ENCODE data around the gene B9D1. TPM values are rescaled to one million over a fixed set of nuclear protein-coding genes. Genes with fewer than 3 reads are reported as not detected.

Gene B9D1
- total RNA-seq, 1 donor from 2014 or later = 13.6 TPM

DNA sequence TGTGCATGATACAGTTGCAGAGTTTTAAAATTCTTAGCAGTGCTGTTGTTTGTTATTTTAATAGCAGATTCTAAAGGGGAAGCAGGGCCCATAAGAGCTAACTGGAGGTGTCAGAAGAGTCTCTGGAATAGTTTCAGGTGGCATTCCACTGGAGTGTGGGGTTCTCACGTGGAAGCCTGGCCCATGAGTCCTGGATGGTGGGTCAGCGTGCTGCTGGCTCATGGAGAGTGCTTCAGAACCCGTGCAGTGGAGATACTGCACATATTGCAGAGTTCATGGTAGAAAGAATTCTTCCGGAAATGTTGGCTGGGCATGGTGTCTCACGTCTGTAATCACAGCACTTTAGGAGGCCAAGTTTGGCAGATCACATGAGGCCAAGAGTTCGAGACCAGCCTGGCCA, 43.9 kb downstream of the B9D1 start:
- no peak for DNase-seq

DNA sequence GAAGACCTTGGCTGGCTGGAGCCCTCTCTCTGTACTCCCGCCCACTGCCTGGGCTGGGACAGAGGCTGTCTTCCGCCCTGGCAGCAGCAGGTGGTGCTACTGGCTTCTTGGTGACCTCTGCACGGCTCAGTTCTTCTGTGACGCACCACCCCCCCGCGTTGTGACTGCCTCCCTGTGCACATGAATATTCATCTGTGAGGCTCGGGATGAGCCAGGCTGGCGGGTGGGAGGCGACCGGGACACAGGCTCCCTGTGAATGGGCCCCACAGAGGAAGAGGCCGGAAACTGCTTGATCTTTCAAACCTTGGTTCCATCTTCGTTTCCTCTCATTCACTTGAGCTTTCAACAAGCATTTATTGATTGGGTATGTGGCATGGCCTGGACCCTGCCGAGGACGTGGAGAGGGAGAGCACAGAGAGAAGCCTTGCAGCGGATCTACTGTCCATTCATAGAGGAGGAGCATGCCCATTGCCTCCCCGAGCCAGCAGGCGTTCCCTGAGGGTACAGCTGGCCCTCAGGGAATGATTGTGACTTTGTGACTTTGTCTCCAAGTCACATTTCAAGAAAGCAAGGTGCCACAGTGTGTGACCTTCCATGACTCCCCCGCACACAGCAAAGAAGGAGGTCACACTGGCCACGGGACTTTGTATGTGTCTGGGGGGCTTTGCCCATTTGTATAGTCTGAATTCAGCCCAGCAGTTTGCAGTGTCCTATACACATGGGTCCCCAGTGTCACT, 45.0 kb downstream of the B9D1 start:
- peak; percentile 88 for DNase-seq

DNA sequence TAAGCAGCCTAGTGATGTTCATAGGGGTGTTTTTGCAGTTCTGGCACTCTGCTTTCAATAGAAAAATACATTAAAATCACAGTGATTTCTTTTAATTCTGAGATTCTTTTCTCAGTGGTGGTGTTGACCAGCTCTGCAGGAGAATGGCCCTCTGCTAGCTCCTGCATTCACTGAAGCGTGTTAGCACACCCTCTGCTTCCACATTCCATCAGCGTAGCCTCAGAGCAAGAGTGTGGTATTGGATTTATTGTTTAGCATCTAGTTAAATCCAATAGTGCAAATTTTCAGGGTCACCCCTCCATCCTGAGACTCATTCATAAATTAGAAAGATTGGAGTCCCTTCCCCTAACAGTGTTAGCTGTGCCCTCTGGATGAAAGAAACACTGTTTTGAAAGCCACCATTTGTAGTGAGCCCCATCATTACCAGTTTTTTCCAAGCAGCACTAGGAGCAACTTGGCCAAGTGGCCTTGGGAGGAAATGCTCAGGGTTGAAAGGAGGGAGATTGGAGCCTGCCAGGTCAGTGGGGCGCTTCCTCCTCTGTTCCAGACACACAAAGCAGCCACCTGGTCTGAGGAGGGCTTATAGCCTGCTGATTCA, 45.7 kb downstream of the B9D1 start:
- no peak for DNase-seq

DNA sequence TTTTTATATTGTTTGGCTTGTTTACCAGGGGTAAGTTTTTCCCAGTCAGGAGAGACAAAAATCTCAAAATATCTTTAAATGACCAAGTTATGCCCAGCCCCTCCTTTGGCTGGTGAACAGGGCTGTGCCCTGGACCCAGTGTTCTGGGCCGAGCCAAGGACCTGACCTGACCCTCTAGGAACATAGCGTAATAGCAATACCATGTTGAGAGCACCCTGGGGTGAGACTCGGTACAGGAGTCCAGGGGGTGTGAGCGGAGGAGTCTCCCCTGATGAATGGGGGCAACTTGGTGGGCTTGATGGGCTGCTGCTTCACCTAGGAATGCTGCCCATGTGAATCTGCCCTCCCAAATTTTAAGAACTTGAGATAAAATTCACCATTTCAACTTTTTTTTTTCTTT, 47.4 kb downstream of the B9D1 start:
- no peak for DNase-seq

DNA sequence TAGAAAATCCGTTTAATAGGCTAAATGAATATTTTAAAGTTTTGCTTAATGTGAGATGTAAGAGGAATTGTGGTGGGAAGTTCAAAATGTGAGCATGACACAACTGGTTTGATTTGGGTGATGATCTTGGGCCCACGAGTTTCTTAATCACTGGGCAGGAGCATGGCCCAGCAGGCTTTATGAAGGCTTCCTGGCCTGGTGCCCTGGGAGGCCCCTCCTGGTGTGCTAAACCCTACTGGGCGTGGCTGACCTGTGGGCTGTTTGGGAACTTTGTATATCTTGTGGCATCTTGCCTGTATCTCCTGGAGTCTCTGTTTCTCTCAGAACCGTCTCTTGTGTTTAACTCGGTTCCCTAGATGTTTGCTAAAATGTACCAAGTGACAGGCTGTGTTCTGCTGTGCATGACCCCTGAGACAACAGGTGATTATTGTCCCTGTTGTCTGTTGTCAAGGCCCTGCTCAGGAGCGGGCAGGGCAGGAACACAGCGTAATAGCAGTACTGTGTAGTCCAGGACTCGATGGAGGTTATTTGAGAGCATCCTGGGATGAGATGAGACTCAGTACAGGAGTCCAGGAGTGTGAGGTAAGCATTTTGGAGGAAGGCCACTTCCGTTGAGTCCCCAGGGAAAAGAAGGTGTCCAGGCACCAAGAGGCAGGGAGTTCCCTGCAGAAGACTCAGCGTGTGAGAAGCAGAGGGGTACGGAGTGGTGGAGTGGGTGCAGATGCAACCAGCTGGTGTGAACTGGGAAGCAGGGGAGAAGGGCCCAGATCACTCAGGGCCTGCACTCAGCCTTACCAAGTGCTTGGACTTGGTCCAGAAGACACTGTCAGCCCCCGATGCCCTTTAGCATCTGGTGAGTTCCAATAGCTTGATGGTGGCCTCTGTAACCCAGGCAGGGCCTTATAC, 48.5 kb downstream of the B9D1 start:
- no peak for DNase-seq

DNA sequence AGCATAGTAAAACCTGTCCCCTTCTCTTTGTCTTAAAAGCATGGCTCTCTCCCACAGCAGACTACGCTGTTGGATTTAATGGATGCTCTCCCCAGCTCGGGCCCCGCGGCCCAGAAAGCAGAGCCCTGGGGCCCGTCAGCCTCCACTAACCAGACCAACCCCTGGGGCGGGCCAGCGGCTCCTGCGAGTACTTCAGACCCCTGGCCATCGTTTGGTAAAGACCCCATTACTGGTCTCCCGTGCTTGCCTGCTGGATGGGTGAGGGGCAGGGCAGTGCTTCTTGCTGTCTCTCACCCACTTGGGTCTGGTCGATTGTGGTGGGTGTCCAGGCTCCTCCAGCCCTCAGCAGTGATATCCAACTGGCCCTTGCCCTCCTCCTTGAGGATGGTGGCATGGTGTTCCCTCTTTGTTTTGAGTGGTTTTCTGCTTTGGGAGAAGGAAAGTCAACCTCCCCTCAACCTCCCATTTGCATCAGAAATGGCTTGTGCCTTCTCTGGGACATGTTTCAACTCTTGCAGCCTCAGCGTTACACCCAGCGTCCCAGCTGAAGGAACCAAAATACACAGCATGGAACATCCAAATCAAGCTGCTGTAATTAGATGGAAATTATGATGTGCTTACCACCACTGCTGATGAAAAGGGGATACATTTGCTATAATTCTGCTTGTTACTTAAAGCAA, 49.3 kb downstream of the B9D1 start:
- DNase-seq = no peak

DNA sequence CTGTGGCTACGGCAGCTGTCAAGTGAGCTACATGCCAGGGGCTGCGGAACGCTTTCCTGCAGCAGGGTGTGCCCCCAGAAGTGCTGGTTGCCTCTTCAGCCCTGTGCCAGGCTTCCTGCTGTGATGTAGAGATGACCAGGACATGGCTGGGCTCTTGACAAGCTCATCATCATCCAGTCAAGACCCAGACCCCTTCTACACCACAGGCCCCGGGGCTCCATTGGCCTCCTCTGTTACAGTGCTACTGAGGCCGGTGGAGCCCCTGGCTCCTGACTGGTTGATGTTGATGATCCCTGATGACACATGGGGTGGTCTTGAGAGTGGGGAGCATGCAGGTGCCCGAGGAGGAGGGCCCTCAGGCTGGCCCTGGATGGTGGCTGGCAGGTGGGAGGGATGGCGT, 50.1 kb downstream of the B9D1 start:
- DNase-seq = no peak

DNA sequence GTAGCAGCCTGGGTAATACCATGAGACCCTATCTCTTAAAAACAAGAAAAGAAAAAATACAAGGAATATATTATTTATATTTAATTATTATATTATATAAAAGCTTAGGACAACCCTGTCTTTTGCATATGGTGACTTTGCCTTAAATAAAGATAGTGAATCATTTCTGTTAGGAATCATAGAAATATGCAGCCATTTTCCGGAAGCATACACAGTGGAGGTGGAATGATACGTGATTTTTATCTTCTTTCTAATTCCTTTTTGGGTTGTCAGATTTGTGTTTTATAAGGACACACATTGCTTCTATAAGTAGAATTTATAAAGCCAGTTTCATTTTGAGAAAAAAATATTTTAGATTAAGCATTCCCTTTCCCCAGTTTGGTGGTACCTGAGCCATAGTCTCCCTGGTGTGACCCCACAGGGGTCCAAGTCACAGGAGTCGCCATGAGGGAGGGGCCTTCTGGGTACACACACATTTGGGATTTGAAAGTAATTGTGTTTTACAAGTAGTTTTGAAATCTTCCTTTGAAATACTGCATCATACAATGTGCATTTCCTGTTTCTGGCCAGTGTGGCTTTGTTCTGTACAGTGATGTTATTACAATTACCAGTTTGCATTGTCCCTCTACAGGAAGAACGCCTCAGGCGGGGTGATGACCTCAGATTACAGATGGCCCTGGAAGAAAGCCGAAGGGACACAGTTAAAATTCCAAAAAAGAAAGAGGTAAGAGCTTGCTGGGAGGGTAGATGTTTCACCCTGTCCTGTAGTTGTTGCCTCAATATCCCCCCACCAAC, 50.9 kb downstream of the B9D1 start:
- no peak for DNase-seq

DNA sequence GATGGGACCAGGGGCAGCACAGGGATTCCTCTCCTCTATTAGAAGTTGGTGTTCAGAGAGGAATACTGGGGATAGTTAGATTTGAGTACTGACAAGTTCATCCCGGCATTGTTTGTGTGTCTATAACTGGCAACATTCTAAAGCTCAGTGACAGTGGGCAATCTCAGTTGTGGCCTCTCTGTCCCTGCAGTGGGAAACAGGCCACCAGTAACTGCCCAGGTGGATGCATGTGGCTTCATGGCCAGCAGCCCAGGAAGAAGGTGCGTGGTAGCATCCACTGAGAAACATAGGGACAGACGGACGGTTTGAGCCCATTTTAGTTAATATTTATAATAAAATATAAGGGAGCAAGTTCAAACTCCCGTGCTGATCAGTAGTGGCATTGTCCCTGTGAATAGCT, 51.5 kb downstream of the B9D1 start:
- no peak for DNase-seq

DNA sequence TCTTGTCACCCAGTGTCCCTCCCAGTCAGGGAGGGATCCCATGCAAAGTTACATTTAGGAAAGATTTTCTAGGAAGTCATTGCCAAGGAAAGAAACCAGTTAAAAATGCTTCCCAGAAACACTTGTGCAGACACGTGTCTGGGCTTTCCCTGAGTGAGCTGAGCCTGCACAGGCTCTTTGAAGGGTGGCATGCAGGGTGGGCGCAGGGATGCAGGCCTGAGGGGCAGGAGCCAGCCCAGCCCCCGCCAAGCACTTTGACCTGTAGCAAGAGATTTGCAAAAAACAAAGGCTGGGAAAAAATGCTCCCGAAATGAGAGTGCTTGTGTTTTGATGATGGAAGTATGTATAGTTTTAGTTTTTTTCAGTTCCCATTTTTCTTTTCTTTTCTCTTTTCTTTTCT, 52.4 kb downstream of the B9D1 start:
- DNase-seq = no peak

DNA sequence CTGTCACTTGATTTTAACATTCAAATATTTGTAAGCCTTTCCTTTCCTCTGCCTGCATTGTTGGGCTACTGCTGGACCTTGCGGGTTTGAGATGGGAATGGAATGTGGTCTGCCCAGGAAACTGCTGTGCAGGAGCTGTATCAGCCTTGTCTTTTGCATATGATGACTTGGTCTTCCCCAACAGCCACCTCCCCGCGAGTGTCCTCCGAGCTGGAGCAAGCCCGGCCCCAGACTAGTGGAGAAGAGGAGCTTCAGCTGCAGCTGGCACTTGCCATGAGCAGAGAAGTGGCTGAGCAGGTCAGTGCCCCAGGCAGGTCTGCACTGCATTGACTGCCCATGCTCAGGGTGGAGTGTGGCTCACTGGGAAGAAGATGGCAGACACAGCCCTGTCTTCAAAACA, 52.8 kb downstream of the B9D1 start:
- DNase-seq = no peak

DNA sequence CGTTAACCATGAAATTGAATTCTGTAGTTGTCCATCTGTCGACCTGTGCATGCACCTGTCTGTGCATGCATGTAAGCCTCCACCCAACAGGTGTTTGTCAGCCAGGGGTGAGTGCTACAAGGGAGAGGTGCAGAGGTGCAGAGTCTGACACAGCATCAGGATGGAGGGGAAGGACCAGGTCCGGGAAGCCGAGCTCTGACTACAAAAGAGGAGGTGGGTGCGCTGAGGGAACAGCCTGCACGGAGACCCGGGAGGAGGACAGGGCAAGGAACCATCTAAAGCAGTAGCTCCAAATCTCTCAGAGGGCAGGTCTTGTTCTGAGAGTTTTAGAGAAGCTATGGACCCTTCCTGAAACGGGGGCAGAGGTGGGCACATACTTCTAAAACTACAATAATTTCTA, 54.1 kb downstream of the B9D1 start:
- no peak for DNase-seq

DNA sequence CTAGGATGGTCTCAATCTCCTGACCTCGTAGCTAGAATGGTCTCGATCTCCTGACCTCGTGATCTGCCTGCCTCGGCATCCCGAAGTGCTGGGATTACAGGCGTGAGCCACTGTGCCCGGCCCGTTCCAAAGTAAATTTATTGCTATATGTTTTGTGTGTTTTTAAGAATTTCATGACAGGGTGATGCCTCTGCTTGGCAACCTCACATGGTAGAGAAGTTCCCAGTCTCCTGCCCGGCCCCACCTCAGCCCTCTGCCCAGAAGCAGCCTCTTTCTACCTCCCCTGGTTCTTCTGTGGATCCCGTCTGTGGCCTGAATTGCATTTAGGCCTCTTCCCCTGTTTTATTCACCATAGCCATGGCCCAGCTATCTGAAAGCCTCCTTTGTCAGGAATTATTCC, 55.0 kb downstream of the B9D1 start:
- DNase-seq = no peak

DNA sequence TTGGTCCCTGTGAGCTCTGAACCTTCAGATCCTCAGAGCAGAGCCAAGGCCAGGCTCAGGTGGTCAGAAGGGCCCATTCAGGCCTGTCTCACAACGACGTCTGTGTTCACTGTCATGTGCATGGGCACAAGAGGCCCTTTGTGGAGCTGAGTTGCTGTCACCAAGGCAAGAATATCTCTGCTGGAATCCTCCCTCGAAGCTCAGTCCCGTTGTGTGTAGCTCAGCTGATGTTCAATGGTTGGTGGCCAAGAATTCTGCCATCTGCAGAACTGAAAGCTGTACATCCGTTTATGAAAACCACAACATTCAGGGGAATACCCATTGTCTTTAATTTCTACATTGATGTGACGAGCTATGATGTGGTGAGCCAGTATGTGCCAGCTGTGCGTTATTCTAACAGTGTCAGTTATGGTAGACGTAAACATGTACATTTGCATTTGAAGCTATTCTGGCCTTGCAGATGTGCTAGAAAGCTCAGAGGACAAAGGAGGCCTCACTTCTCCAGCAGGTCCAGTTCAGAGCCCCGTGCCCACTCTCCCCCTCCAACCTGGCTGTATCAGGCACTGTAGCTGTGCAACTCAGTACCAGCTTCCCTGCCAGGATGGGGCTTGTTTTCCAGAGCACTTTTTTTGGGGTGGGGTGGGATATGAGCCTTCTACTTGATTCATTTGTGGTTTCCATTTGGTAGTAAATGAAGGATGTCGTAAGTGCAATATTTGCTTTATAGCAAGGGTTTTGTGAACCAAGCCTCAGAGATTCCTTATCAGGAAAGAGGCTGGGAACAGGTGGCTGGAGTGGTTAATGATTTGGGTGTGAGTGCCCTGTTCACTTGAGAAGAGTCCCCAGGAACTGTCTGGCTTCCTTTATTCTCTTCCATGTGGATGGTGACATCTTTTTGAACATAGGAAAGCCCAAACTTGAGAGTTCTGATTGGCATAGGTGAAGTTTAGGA, 56.1 kb downstream of the B9D1 start:
- peak; percentile 82 for DNase-seq

DNA sequence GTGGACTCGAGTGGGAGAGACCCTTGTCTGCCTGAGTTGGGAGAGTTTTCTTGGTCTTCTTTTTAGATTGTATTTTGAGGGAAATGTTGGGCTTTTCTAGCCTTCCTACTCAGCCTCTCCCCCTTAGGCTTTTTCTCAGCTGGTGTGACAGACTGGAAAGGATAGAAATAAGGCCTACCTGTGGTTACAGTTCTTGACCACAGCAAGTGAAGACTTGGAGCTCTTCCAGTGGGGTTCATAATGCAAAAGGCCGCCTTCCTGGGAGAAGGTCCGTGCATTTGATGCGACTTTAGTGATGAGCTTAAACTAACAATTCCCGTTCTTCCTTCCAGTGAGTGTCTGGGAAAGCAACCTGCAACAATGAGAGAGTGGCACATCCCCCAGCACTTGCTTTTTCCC, 56.8 kb downstream of the B9D1 start:
- DNase-seq = no peak

DNA sequence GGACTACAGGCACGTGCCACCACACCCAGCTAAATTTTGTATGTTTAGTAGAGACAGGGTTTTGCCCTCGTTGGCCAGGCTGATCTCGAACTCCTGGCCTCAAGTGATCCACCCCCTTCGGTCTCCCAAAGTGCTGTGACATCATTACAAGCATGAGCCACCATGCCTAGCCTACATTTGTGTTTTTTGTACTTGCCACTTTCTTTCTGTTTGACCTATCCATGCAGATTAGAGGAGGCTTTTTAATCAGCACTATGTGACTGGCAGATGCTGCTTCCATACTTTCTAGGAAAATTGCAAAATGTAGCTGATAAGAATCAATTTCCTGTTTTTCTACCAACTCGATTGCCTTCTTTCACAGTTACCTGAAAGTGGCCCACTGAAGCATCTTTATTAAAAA, 57.3 kb downstream of the B9D1 start:
- DNase-seq = no peak

DNA sequence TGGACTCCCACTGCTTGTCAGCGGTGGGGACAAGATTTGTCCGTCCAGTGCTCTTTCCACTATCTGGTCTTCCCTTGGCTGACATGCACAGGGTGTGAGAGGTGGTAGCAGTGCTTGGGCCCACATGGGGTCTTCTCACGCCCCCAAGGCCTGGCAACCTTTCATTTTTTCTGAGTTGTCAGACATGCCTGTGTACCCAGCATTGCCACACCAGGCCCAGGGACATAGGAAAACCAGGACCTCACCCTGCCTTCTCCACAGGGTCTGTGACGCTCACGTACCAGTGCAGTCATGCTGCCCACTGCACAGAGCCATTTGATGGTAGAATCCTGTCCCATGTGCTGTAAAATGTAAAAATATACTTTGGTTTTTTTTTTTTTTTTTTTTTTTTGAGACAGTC, 57.8 kb downstream of the B9D1 start:
- no peak for DNase-seq

DNA sequence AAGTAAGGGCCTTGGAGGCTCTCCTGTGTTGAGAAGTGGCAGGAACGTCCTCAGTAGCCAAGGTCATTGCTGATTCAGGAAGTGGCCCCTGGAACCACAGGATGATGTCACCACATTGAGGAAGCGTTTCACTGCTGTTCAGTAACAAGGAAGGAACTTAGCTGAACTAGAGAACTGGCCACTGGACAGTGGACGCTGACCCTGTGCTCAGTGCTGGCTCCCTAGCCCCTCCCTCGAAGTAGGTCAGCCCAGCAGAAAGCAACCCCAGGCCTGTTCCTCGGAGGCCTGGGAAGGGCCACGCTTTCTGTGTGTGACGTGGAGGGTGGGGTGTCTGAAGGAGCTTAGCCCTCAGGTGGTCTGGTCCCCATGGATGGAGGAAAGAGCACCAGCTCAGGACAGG, 58.3 kb downstream of the B9D1 start:
- no peak for DNase-seq

DNA sequence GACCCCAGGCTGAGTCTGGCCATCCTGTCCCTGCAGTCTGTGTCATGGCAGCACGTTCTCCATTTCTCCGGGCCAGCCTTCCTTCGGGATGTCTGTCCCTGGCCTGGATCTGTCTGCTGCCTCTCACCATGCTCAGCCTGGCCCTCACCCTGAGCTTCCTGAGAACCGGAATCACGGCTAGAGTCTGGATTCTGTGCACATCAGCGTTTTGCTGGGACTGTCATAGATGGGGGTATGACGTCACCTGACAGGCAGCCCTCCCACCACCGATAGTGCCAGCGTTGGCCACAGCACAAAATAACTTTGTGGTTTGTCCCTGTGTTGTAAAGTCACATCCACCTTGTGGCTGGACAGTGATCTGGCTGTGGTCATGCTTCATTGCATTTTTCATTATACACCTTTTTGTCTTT, 59.2 kb downstream of the B9D1 start:
- DNase-seq = no peak

DNA sequence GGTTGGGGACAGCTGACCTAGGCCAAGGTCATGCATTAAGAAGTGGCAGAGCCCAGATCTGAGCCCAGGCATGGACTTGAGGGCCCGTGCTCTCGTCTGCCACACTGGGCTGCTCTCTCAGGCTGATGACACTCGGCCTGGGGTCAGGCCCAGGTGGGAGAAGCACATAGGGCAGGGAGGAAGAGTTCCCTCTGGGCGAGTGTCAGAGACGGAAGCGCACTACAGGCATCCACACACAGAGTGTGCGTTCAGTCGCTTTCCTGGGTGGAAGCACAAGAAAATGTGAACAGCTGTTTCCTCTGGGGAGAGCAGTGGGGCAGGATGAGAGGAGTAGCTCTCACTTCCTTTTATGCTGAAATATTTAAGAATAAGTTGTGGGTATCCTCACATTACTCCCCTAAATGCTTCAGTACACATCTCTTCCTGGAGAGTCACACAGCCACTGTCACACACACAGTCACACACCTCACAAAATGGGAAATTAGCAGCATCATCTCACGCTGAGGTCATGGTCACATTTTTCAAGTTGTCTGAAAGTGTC, 59.7 kb downstream of the B9D1 start:
- DNase-seq = no peak

DNA sequence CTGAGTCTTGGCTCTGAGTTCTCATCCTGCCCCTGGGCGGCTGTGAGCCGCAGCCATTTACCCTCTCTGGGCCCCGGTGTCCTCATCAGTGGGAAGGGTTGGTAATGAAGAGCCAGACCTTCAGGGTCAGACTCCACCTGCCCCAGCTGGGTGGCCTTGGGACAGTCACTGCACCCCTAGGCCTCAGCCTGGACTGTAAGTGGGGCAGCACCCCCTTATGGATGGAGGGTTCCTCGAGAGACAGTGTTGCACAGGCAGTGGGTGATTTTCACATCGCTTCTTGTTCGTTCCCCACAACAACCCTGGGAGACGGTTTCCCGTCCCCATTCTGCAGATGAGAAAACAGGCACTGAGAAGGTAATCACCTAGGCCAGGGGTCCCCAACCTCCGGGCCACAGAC, 60.5 kb downstream of the B9D1 start:
- DNase-seq = no peak

Data from occipital lobe (tissue), 2 donors.